Cardiac muscle cell (in vitro differentiated cells and primary cell): ENCODE data around the gene GAST. TPM values are rescaled to one million over a fixed set of nuclear protein-coding genes. Genes with fewer than 3 reads are reported as not detected.

Experiments
- DNase-seq, 2 donors: peaks; one replicate each; pipeline versions ENCODE4 v3.0.0 to v3.0.0-alpha.2; 2010 to 2017; ENCODE audit warnings: low read depth in 1 of 2, low spot score in 1 of 2
- H3K27ac ChIP-seq: fragments of 200-600 bp; sonication (generic); 2 replicates; pipeline ENCODE4 v1.5.1; 2016
- H3K27me3 ChIP-seq: fragments of 200-600 bp; sonication (generic); 2 replicates; pipeline ENCODE4 v1.6.0; 2016; ENCODE audit warnings: control low read depth
- H3K36me3 ChIP-seq: fragments of 200-600 bp; sonication (generic); 2 replicates; pipeline ENCODE4 v1.5.1; 2016; ENCODE audit warnings: control low read depth
- H3K4me1 ChIP-seq: fragments of 200-600 bp; sonication (generic); 2 replicates; pipeline ENCODE4 v1.8.1; 2017; ENCODE audit warnings: low read depth, mild to moderate bottlenecking, mixed run types
- H3K4me3 ChIP-seq: fragments of 200-600 bp; sonication (generic); 2 replicates; pipeline ENCODE4 v1.5.1; 2016; ENCODE audit warnings: mild to moderate bottlenecking
- H3K9me3 ChIP-seq: fragments of 200-600 bp; sonication (generic); 2 replicates; pipeline ENCODE4 v1.5.1; 2017; ENCODE audit warnings: low read depth, mild to moderate bottlenecking, control low read depth
- polyA plus RNA-seq: library from polyadenylated mRNA; unstranded; fragments of >200 nt; fragmentation: Nextera tagmentation; extraction: Ambion mirVana; gene quantifications from 2 replicates; pipeline ENCODE4 v1.2.1, GENCODE V29; 2016
- total RNA-seq: library from RNA; depleted of rRNA; stranded (reverse); fragments of >200 nt; gene quantifications from 2 replicates; pipeline ENCODE4 v1.2.3, GENCODE V29; 2016
- TF ChIP-seq, protein P1 (sequence below): IDR thresholded peaks from 2 replicates; pipeline ENCODE4 v1.5.1; 2012; ENCODE audit warnings: low read depth, mild to moderate bottlenecking, low read length

GAST gene
- total and polyA plus RNA-seq, 2 experiments from 2014 or later: not detected

DNA sequence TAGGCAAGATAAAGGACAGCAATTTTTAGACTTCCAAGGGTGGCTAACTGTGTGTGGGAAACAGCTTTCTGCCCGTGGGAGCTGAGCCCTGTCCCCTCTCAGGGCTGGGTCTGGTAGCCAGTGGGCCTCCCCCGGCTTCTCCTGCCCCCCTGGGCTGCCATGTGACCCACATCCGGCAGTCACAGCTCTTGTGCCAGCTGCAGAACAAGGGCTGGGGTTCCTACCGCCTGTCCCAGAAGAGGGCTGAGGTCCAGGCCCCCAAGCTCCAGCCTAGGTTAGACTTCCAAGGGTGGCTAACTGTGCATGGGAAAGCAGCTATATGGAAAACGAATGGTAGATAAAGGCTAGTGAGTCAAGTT, 6.1 kb downstream of the GAST start:
- TF ChIP-seq, protein P1, sequence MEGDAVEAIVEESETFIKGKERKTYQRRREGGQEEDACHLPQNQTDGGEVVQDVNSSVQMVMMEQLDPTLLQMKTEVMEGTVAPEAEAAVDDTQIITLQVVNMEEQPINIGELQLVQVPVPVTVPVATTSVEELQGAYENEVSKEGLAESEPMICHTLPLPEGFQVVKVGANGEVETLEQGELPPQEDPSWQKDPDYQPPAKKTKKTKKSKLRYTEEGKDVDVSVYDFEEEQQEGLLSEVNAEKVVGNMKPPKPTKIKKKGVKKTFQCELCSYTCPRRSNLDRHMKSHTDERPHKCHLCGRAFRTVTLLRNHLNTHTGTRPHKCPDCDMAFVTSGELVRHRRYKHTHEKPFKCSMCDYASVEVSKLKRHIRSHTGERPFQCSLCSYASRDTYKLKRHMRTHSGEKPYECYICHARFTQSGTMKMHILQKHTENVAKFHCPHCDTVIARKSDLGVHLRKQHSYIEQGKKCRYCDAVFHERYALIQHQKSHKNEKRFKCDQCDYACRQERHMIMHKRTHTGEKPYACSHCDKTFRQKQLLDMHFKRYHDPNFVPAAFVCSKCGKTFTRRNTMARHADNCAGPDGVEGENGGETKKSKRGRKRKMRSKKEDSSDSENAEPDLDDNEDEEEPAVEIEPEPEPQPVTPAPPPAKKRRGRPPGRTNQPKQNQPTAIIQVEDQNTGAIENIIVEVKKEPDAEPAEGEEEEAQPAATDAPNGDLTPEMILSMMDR: no peak
- H3K36me3 ChIP-seq: no peaks in the 10 kb centered on the region
- H3K4me3 ChIP-seq: no peak overlapping the region
- H3K27me3 ChIP-seq: no peaks in the 10 kb centered on the region
- H3K27ac ChIP-seq: no peak overlapping the region
- DNase-seq: no peak
- no peaks in the 10 kb centered on the region for H3K4me1 ChIP-seq
- H3K9me3 ChIP-seq: no peaks in the 10 kb centered on the region

DNA sequence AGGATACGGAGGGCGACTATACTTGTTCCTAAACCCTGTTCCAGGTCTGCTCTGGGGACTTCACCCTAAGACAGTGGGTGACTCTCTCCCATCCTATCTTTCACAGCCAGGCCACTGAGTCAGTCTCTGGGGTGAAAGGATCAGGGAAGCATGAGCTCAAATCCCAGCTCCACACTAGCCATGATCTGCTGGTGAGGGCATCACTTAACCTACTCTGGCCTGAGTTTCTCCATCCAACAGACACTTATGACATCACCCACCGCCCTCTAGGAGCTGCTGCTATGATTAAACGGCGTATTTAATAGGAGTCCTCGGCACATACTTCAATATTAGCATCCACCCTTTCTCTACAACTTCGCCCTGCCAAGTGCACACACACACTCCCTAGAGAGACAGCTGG, 10.1 kb downstream of the GAST start:
- Histone ChIP-seq H3K4me3 (no peak overlapping the region), H3K36me3 (no peaks in the 10 kb centered on the region), H3K27me3 (no peaks in the 10 kb centered on the region), H3K4me1 (no peaks in the 10 kb centered on the region), H3K27ac (no peak overlapping the region), H3K9me3 (no peaks in the 10 kb centered on the region)
- DNase-seq: no peak
- TF ChIP-seq, protein P1: no peak

DNA sequence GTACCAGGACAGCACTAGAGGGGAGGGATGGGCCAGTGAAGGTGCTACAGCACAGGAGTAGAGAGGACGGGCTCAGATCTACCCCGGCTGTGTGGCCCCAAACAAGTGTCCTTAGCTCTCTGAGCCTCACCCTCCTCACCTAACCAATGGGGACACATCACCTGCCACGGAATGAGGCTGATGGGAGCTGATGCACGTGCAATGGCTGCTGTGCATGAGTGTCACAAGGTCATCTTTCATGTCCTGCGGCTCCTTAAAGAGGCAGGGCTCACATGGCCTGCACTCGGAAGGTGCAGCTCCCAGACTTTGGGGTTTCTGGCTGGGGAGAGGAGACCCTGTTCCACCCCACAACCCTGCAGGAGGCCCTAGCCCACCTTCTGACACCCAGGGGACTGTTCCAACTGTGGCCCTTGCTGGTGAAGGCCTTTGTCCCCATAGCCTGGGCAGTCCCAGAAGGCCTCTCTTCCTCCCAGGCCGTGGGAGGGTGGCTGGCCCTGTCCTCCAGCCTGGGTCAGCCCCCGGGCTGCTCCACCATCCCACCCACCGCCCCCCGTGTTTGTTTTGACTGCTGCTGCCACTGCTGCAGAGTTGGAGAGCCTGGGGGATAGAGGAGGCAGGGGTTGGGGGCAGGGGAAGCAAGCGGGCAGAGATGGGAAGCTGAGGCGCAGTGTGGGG, 11.8 kb downstream of the GAST start:
- no peaks in the 10 kb centered on the region for H3K4me1 ChIP-seq
- H3K9me3 ChIP-seq: no peaks in the 10 kb centered on the region
- H3K27me3 ChIP-seq: no peaks in the 10 kb centered on the region
- no peak overlapping the region for H3K27ac ChIP-seq
- no peak overlapping the region for H3K4me3 ChIP-seq
- no peaks in the 10 kb centered on the region for H3K36me3 ChIP-seq
- no peak for DNase-seq
- TF ChIP-seq, protein P1: no peak

DNA sequence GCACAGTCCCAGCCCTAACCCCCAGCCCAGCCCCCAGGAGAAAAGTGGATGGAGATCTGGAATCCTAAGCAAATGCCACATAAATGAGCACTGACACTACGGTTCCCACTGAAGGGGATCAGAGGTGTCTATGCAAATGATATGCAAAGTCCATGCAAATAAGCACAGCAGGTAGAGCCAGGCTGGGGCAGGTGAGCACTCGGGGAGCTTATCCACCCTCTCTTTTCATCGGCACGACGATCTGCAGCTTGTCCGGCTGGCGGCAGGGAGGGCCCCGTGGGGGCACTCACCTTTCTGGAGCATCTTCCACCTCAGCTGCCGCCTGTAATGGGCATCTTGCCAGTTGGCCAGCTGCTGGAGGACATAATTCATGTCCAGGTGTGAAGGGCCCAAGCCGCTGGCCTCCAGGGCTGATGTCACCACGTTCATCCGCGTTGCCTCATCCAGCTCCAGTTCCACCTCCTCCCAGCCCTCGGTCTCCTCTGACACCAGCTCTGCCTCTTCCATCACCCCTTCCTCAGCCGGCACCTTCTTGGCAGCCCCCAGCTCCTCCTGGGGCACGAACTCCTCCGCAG, 12.4 kb downstream of the GAST start:
- Histone ChIP-seq H3K9me3 (no peaks in the 10 kb centered on the region), H3K36me3 (no peaks in the 10 kb centered on the region), H3K27me3 (no peaks in the 10 kb centered on the region), H3K4me3 (no peak overlapping the region), H3K27ac (no peak overlapping the region), H3K4me1 (no peaks in the 10 kb centered on the region)
- TF ChIP-seq, protein P1: no peak
- no peak for DNase-seq

DNA sequence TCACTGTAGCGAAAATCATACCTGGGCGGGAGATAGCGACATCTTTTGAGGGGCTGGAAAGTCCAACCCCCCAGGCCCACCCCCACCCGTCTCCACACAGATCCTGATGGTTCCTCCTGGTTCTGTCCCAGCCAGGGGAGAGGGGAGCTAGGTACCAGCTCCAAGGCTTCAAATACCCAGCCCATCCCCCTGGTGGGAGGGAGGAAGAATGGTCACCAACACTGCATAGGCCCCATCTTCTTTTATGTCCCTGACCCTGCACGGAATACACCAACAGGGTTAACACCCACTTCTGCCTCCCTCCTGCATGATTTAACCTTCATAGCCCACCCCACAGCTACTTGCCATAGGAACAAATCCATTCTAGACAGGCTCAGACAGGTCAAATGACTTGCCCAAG, 13.0 kb downstream of the GAST start:
- TF ChIP-seq, protein P1: no peak
- no peaks in the 10 kb centered on the region for H3K4me1 ChIP-seq
- no peak for DNase-seq
- no peaks in the 10 kb centered on the region for H3K27me3 ChIP-seq
- H3K9me3 ChIP-seq: no peaks in the 10 kb centered on the region
- H3K27ac ChIP-seq: no peak overlapping the region
- no peak overlapping the region for H3K4me3 ChIP-seq
- no peaks in the 10 kb centered on the region for H3K36me3 ChIP-seq
